Measurements from ENCODE around the gene SGSM1. TPM values are rescaled to one million over a fixed set of nuclear protein-coding genes. Genes with fewer than 3 reads are reported as not detected.

SGSM1 gene
- total RNA-seq, 1 donor from 2014 or later: 1.7 TPM

- Mint-ChIP-seq H3K4me3 (no peak overlapping the region), H3K36me3 (no peaks in the 10 kb centered on the region), H3K9me3 (no peaks in the 10 kb centered on the region), H3K4me1 (no peaks in the 10 kb centered on the region), H3K27me3 (ENCODE audit: low read depth) (no peaks in the 10 kb centered on the region), H3K27ac (no peak overlapping the region)
- no peak for TF ChIP-seq CTCF (IDR thresholded peaks at IDR 0.05; ENCODE audit: unreplicated experiment)
- DNase-seq (ENCODE audit: low spot score in 2 of 2, unreplicated experiment in 2 of 2): no peak
Observed at GRCh38 chr22:24937114-24937513, 131.1 kb downstream of the SGSM1 start.

GRCh38 chr22:24938741-24939341 lies 132.8 kb downstream of the SGSM1 start:
- no peaks in the 10 kb centered on the region for H3K4me1 Mint-ChIP-seq
- no peak for DNase-seq (ENCODE audit: low spot score in 2 of 2, unreplicated experiment in 2 of 2)
- H3K4me3 Mint-ChIP-seq: no peak overlapping the region
- no peaks in the 10 kb centered on the region for H3K27me3 Mint-ChIP-seq (ENCODE audit: low read depth)
- H3K27ac Mint-ChIP-seq: no peak overlapping the region
- TF ChIP-seq CTCF (IDR thresholded peaks at IDR 0.05; ENCODE audit: unreplicated experiment): peak; percentile 74
- no peaks in the 10 kb centered on the region for H3K9me3 Mint-ChIP-seq
- no peaks in the 10 kb centered on the region for H3K36me3 Mint-ChIP-seq

GRCh38 chr22:24942301-24942700 lies 136.3 kb downstream of the SGSM1 start:
- no peaks in the 10 kb centered on the region for H3K36me3 Mint-ChIP-seq
- DNase-seq (ENCODE audit: low spot score in 2 of 2, unreplicated experiment in 2 of 2): no peak
- no peak for TF ChIP-seq CTCF (IDR thresholded peaks at IDR 0.05; ENCODE audit: unreplicated experiment)
- no peaks in the 10 kb centered on the region for H3K9me3 Mint-ChIP-seq
- H3K27ac Mint-ChIP-seq: no peak overlapping the region
- no peak overlapping the region for H3K4me3 Mint-ChIP-seq
- H3K4me1 Mint-ChIP-seq: no peaks in the 10 kb centered on the region
- H3K27me3 Mint-ChIP-seq (ENCODE audit: low read depth): no peaks in the 10 kb centered on the region

GRCh38 chr22:24944217-24944937 lies 138.4 kb downstream of the SGSM1 start:
- Mint-ChIP-seq H3K27me3 (ENCODE audit: low read depth) (no peaks in the 10 kb centered on the region), H3K27ac (no peak overlapping the region)
- TF ChIP-seq CTCF (IDR thresholded peaks at IDR 0.05; ENCODE audit: unreplicated experiment): no peak

GRCh38 chr22:24945430-24945829 lies 139.4 kb downstream of the SGSM1 start:
- DNase-seq (ENCODE audit: low spot score in 2 of 2, unreplicated experiment in 2 of 2): no peak
- no peaks in the 10 kb centered on the region for H3K9me3 Mint-ChIP-seq
- no peaks in the 10 kb centered on the region for H3K27me3 Mint-ChIP-seq (ENCODE audit: low read depth)
- no peaks in the 10 kb centered on the region for H3K36me3 Mint-ChIP-seq
- no peak overlapping the region for H3K4me3 Mint-ChIP-seq
- peaks cover 5% of the 10 kb centered on the region for H3K4me1 Mint-ChIP-seq
- H3K27ac Mint-ChIP-seq: no peak overlapping the region
- TF ChIP-seq CTCF (IDR thresholded peaks at IDR 0.05; ENCODE audit: unreplicated experiment): no peak

More at GRCh38 chr22:24944217-24944937, 138.4 kb downstream of the SGSM1 start:
- DNase-seq (ENCODE audit: low spot score in 2 of 2, unreplicated experiment in 2 of 2): no peak
- Mint-ChIP-seq H3K9me3 (no peaks in the 10 kb centered on the region), H3K36me3 (no peaks in the 10 kb centered on the region), H3K4me1 (no peaks in the 10 kb centered on the region), H3K4me3 (no peak overlapping the region)

Data from mesothelial cell of epicardium (in vitro differentiated cells).